GM18498 (cell line): Measurements from ENCODE around the gene FUT4.
"Not testable (repeated sequence)": the region's sequence is repeated elsewhere in the genome, so short reads cannot be mapped to it uniquely, and the experiment has no call there.

Source experiments
- ATAC-seq: cut with Tn5 transposase; IDR thresholded peaks from one replicate; pipeline ENCODE4 v1.9.1; 2021; ENCODE audit warnings: mild to moderate bottlenecking, moderate library complexity; ENCODE audit not compliant: unreplicated experiment

FUT4 gene

GRCh38 chr11:94543695-94544645 lies at the start of gene FUT4:
Gene FUT4, plus strand, starts transcription at chr11:94543921. Its CDS starts 213 bp downstream, at chr11:94544134.
- ATAC-seq = peak; percentile 89

- ATAC-seq = peak; percentile 65
Observed at GRCh38 chr11:94494126-94494680, 49.5 kb upstream of the FUT4 start.

GRCh38 chr11:94500181-94500580 lies 43.5 kb upstream of the FUT4 start:
- ATAC-seq = no peak

- no peak for ATAC-seq
Observed at GRCh38 chr11:94501522-94501921, 42.2 kb upstream of the FUT4 start.

GRCh38 chr11:94504689-94505293 lies 38.9 kb upstream of the FUT4 start:
- ATAC-seq = peak; percentile 63

GRCh38 chr11:94506513-94506912 lies 37.2 kb upstream of the FUT4 start:
- ATAC-seq = not testable (repeated sequence)

- ATAC-seq = no peak
Observed at GRCh38 chr11:94507485-94507884, 36.2 kb upstream of the FUT4 start.

- ATAC-seq = peak; percentile 93
Observed at GRCh38 chr11:94511932-94512781, 31.6 kb upstream of the FUT4 start, which contains the start of gene C11orf97. Gene C11orf97, plus strand, starts transcription at chr11:94512461. Its CDS starts 68 bp downstream, at chr11:94512529.

GRCh38 chr11:94513091-94513490 lies 30.6 kb upstream of the FUT4 start:
- peak; percentile 30 for ATAC-seq

GRCh38 chr11:94515398-94515797 lies 28.3 kb upstream of the FUT4 start:
- ATAC-seq = no peak

- ATAC-seq = no peak
Observed at GRCh38 chr11:94516725-94517124, 27.0 kb upstream of the FUT4 start.

GRCh38 chr11:94518300-94518699 lies 25.4 kb upstream of the FUT4 start:
- ATAC-seq = no peak

GRCh38 chr11:94519478-94520084 lies 24.1 kb upstream of the FUT4 start:
- peak; percentile 54 for ATAC-seq

GRCh38 chr11:94521684-94522083 lies 22.0 kb upstream of the FUT4 start:
- peak; percentile 73 for ATAC-seq

GRCh38 chr11:94524341-94524740 lies 19.4 kb upstream of the FUT4 start:
- no peak for ATAC-seq

GRCh38 chr11:94525546-94526324 lies 18.0 kb upstream of the FUT4 start:
- ATAC-seq = no peak

GRCh38 chr11:94526645-94527438 lies 16.9 kb upstream of the FUT4 start:
- no peak for ATAC-seq

- ATAC-seq = no peak
Observed at GRCh38 chr11:94528551-94528950, 15.2 kb upstream of the FUT4 start.

- no peak for ATAC-seq
Observed at GRCh38 chr11:94532211-94532610, 11.5 kb upstream of the FUT4 start.
